HepG2 (cell line): ENCODE data around the gene SERPINA6. TPM values are rescaled to one million over a fixed set of nuclear protein-coding genes. Genes with fewer than 3 reads are reported as not detected.
A peak's percentile ranks its signal among the peaks of the same experiment; 100 is the strongest.

Experiments used
- EED ChIP-seq: sonication (generic); formaldehyde crosslinking; IDR thresholded peaks from 2 replicates; pipeline ENCODE4 v1.5.0; 2020; ENCODE audit warnings: mild to moderate bottlenecking, missing genetic modification reagents
- ELK4 ChIP-seq: sonication (generic); formaldehyde crosslinking; IDR thresholded peaks from 2 replicates; pipeline ENCODE4 v1.9.0; 2021; ENCODE audit warnings: missing genetic modification reagents, borderline replicate concordance
- GMEB1 ChIP-seq: sonication (generic); formaldehyde crosslinking; IDR thresholded peaks from 2 replicates; pipeline ENCODE4 v1.5.1; 2020; ENCODE audit warnings: missing genetic modification reagents, mild to moderate bottlenecking, borderline replicate concordance
- MEIS2 ChIP-seq: sonication (generic); formaldehyde crosslinking; IDR thresholded peaks from 2 replicates; pipeline ENCODE4 v1.9.0; 2021; ENCODE audit warnings: mild to moderate bottlenecking, missing genetic modification reagents
- NFE2L2 ChIP-seq: fragments of 150-350 bp; IDR thresholded peaks from 2 replicates; pipeline ENCODE4 v1.6.1; 2014; ENCODE audit warnings: low read length
- SCMH1 ChIP-seq: sonication (generic); formaldehyde crosslinking; IDR thresholded peaks from 2 replicates; pipeline ENCODE4 v1.9.0; 2021; ENCODE audit warnings: missing genetic modification reagents, mild to moderate bottlenecking, borderline replicate concordance
- XBP1 ChIP-seq: sonication (generic); formaldehyde crosslinking; IDR thresholded peaks from 2 replicates; pipeline ENCODE4 v1.5.0; 2020; ENCODE audit warnings: missing genetic modification reagents
- YEATS2 ChIP-seq: sonication (generic); formaldehyde crosslinking; IDR thresholded peaks from 2 replicates; pipeline ENCODE4 v1.4.0; 2020; ENCODE audit warnings: missing genetic modification reagents, borderline replicate concordance
- ZBTB34 ChIP-seq: sonication (generic); formaldehyde crosslinking; IDR thresholded peaks from 2 replicates; pipeline ENCODE4 v1.8.0; 2022; ENCODE audit warnings: mild to moderate bottlenecking, missing genetic modification reagents
- ZBTB38 ChIP-seq: sonication (generic); formaldehyde crosslinking; IDR thresholded peaks from 2 replicates; pipeline ENCODE4 v1.5.1; 2020; ENCODE audit warnings: mild to moderate bottlenecking, missing genetic modification reagents
- ZBTB40 ChIP-seq, 2 experiments: fragments of 450-650 bp in 1 of 2; sonication (generic) in 1 of 2; formaldehyde crosslinking in 1 of 2; IDR thresholded peaks; 2 replicates each; pipeline versions ENCODE4 v1.6.1 to v1.8.0; 2016 to 2022; ENCODE audit warnings: antibody characterized with exemption in 1 of 2, mild to moderate bottlenecking in 1 of 2, missing genetic modification reagents in 1 of 2
- ZNF337 ChIP-seq: sonication (generic); formaldehyde crosslinking; IDR thresholded peaks from 2 replicates; pipeline ENCODE4 v1.5.1; 2020; ENCODE audit warnings: missing genetic modification reagents, low read depth, mild to moderate bottlenecking, borderline replicate concordance
- ZNF547 ChIP-seq: sonication (generic); formaldehyde crosslinking; IDR thresholded peaks from 2 replicates; pipeline ENCODE4 v1.5.1; 2020; ENCODE audit warnings: mild to moderate bottlenecking, missing genetic modification reagents
- ZNF660 ChIP-seq: sonication (generic); formaldehyde crosslinking; IDR thresholded peaks from 2 replicates; pipeline ENCODE4 v1.5.1; 2020; ENCODE audit warnings: mild to moderate bottlenecking, low read depth, missing genetic modification reagents, borderline replicate concordance
- ZNF746 ChIP-seq: sonication (generic); formaldehyde crosslinking; IDR thresholded peaks from 2 replicates; pipeline ENCODE4 v1.8.0; 2022; ENCODE audit warnings: mild to moderate bottlenecking, missing genetic modification reagents
- polyA plus RNA-seq, 8 experiments: library from polyadenylated mRNA; depleted of rRNA in 3 of 8; stranded (reverse) in 7 of 8; unstranded in 1 of 8; fragments of >200 nt; fragmentation: Illumina TruSeq in 4 of 8; extraction: Trizol in 4 of 8; gene quantifications; 2 replicates each; pipeline versions ENCODE4 v1.2.1 to v1.2.3, GENCODE V29; 2011 to 2016; ENCODE audit warnings: low read depth in 4 of 8, missing spikeins in 1 of 8, mixed read lengths in 1 of 8; ENCODE audit not compliant: insufficient read depth in 1 of 8
- total RNA-seq, 5 experiments: library from RNA; depleted of rRNA; stranded (reverse); fragments of >200 nt; fragmentation: Illumina TruSeq; extraction: Trizol; gene quantifications; 2 replicates each; pipeline ENCODE4 v1.2.3, GENCODE V29; 2016; ENCODE audit warnings: low read depth in 1 of 5

The SERPINA6 gene
- total and polyA plus RNA-seq, 2 of the 13 experiments (the other 11 are each of a cell fraction or from before 2014, with no cell fraction given) = 260 to 333 TPM

GRCh38 chr14:94355191-94355794 lies 32.2 kb upstream of the SERPINA6 start (continued):
- 0 out of 2 replicates have a peak, but pooled peaks have one; percentile 39 for TF ChIP-seq ZBTB38 (CRISPR knock-in tag)
- TF ChIP-seq ELK4 (CRISPR knock-in tag) = no peak
- no peak for TF ChIP-seq ZNF660 (CRISPR knock-in tag)
- no peak for TF ChIP-seq ZBTB40 (IDR thresholded peaks at IDR 0.05)
- 0 out of 2 replicates have a peak, but pooled peaks have one; percentile 51 for TF ChIP-seq ZBTB40 (CRISPR knock-in tag; IDR thresholded peaks at IDR 0.05)
- no peak for TF ChIP-seq XBP1 (CRISPR knock-in tag)
- TF ChIP-seq EED (CRISPR knock-in tag) = peak; percentile 35; the same call in 1 of the 2 replicates
- no peak for TF ChIP-seq NFE2L2
- TF ChIP-seq ZNF337 (CRISPR knock-in tag) = no peak
- TF ChIP-seq ZBTB34 (CRISPR knock-in tag) = no peak
- peak; percentile 19; the same call in 1 of the 2 replicates for TF ChIP-seq GMEB1 (CRISPR knock-in tag)
- TF ChIP-seq YEATS2 = no peak
- no peak for TF ChIP-seq SCMH1 (CRISPR knock-in tag)
- TF ChIP-seq ZNF746 (CRISPR knock-in tag) = no peak
- TF ChIP-seq MEIS2 (CRISPR knock-in tag) = 0 out of 2 replicates have a peak, but pooled peaks have one; percentile 10
- TF ChIP-seq ZNF547 (CRISPR knock-in tag) = 0 out of 2 replicates have a peak, but pooled peaks have one; percentile 38
